Uterus (tissue), 2 donors: ENCODE results near the gene ANKRD44.

ENCODE experiments used
- POLR2A ChIP-seq, 2 donors: fragments of 450-650 bp; IDR thresholded peaks; one replicate each; pipeline ENCODE4 v1.6.1; 2016; ENCODE audit warnings: antibody characterized with exemption in 2 of 2, mild to moderate bottlenecking in 1 of 2, moderate library complexity in 1 of 2
- TF ChIP-seq, protein P1 (sequence below), 4 experiments: fragments of 200-600 bp in 2 of 4; fragments of 450-650 bp in 2 of 4; sonication (generic) in 2 of 4; IDR thresholded peaks; one replicate each; pipeline ENCODE4 v1.5.1; 2016 to 2019; ENCODE audit warnings: antibody characterized with exemption in 4 of 4, mild to moderate bottlenecking in 2 of 4, moderate library complexity in 1 of 4

DNA sequence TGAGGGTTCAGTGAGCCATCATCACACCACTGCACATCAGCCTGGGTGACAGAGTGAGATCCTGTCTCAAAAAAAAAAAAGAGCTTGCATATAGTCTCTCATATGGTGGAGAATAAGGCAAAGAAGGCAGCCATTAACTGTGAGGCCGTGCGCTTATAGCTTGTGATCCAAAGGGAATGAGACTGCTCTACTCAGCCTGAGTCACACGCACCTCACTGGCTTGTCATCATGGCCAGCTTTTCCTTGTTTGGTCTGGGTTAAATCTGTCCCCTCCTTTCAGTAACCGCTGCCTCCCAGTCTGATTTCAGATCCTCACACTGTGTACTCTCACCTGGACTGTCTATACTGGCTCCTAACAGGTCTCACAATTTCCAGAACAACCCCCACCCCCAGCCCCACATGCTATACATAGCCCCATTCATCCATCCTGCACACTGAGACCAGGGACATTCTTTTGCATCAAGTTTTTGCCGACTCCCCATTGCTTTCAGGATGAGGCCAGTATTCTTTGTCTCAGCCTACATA lies 35.3 kb upstream of the ANKRD44 start:
- TF ChIP-seq, protein P1, sequence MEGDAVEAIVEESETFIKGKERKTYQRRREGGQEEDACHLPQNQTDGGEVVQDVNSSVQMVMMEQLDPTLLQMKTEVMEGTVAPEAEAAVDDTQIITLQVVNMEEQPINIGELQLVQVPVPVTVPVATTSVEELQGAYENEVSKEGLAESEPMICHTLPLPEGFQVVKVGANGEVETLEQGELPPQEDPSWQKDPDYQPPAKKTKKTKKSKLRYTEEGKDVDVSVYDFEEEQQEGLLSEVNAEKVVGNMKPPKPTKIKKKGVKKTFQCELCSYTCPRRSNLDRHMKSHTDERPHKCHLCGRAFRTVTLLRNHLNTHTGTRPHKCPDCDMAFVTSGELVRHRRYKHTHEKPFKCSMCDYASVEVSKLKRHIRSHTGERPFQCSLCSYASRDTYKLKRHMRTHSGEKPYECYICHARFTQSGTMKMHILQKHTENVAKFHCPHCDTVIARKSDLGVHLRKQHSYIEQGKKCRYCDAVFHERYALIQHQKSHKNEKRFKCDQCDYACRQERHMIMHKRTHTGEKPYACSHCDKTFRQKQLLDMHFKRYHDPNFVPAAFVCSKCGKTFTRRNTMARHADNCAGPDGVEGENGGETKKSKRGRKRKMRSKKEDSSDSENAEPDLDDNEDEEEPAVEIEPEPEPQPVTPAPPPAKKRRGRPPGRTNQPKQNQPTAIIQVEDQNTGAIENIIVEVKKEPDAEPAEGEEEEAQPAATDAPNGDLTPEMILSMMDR (IDR thresholded peaks at IDR 0.05): no peak
- no peak for TF ChIP-seq POLR2A (IDR thresholded peaks at IDR 0.05)
